Testis (tissue), 3 donors: ENCODE results near the gene ZNF81. TPM values are rescaled to one million over a fixed set of nuclear protein-coding genes. Genes with fewer than 3 reads are reported as not detected.
"Not testable (repeated sequence)": the region's sequence is repeated elsewhere in the genome, so short reads cannot be mapped to it uniquely, and the experiment has no call there.

Source experiments
- DNase-seq: peaks from one replicate; pipeline ENCODE4 v3.0.0-alpha.2; 2019
- H3K27ac ChIP-seq, 2 donors: fragments of 200-600 bp; sonication (generic); one replicate each; pipeline ENCODE4 v1.5.1; 2019
- H3K27me3 ChIP-seq: fragments of 200-600 bp; sonication (generic); one replicate; pipeline ENCODE4 v1.5.1; 2019
- H3K36me3 ChIP-seq: fragments of 200-600 bp; sonication (generic); one replicate; pipeline ENCODE4 v1.5.1; 2017; ENCODE audit warnings: low read depth; ENCODE audit errors: missing control alignments
- H3K4me1 ChIP-seq: fragments of 200-600 bp; sonication (generic); one replicate; pipeline ENCODE4 v1.5.1; 2019
- H3K4me3 ChIP-seq, 2 donors: fragments of 200-600 bp; sonication (generic); one replicate each; pipeline ENCODE4 v1.5.1; 2017 to 2019
- H3K9me3 ChIP-seq: fragments of 200-600 bp; sonication (generic); one replicate; pipeline ENCODE4 v1.5.1; 2017
- CTCF ChIP-seq, 3 experiments: fragments of 450-650 bp in 2 of 3; fragments of 200-600 bp in 1 of 3; sonication (generic) in 1 of 3; IDR thresholded peaks; one replicate each; pipeline ENCODE4 v1.5.1; 2016 to 2019; ENCODE audit warnings: antibody characterized with exemption in 3 of 3, mild to moderate bottlenecking in 2 of 3, moderate library complexity in 1 of 3
- POLR2A ChIP-seq: fragments of 450-650 bp; IDR thresholded peaks from one replicate; pipeline ENCODE4 v1.6.1; 2017; ENCODE audit warnings: antibody characterized with exemption, mild to moderate bottlenecking, moderate library complexity
- WGBS, 2 donors: methylation state at CpG; one replicate each; pipeline ENCODE4 v1.1.5; 2018; 5-methylcytosine and 5-hydroxymethylcytosine counted together
- intact Hi-C: fragments of 100-400 bp; cut with DNase I; formaldehyde crosslinking; loops from one replicate; pipeline ENCODE4 v1.15.1; 2023; ENCODE audit warnings: low total_unique reads
- polyA plus RNA-seq: library from polyadenylated mRNA; stranded (reverse); fragments of 350-450 nt; fragmentation: Illumina TruSeq; extraction: RNeasy Lipid Tissue Mini Kit (QIAGEN cat#74804); gene quantifications from one replicate; pipeline ENCODE4 v1.2.3, GENCODE V29; 2014; ENCODE audit warnings: low read depth, low replicate concordance; ENCODE audit not compliant: insufficient read depth
- total RNA-seq, 2 donors: library from RNA; depleted of rRNA; stranded (reverse); fragments of >200 nt; gene quantifications; one replicate each; pipeline ENCODE4 v1.2.3, GENCODE V29; 2016

Gene ZNF81
- total and polyA plus RNA-seq, 3 donors from 2014 or later = 2.8 to 6.2 (median 4.7) TPM

- intact Hi-C loops = no loop called here
- WGBS, 2 donors = 86 to 96% methylated on average over 2 of the region's 2 CpGs
- no peak for DNase-seq
These were observed 65.5 kb downstream of the ZNF81 start for GRCh38 chrX:47902161-47902560.

GRCh38 chrX:47915886-47916493, 79.3 kb downstream of the ZNF81 start:
- 91 to 92% methylated on average over 2 of the region's 2 CpGs for WGBS, 2 donors
- H3K4me1 ChIP-seq = no peaks in the 10 kb centered on the region
- no peaks in the 10 kb centered on the region for H3K27me3 ChIP-seq
- H3K9me3 ChIP-seq = no peaks in the 10 kb centered on the region
- DNase-seq = no peak
- intact Hi-C loops = no loop called here
- H3K27ac ChIP-seq = no peak overlapping the region
- H3K36me3 ChIP-seq = no peaks in the 10 kb centered on the region
- no peak overlapping the region for H3K4me3 ChIP-seq
- TF ChIP-seq CTCF (IDR thresholded peaks at IDR 0.05) (no peak), POLR2A (no peak)

More at GRCh38 chrX:47902161-47902560, 65.5 kb downstream of the ZNF81 start:
- Histone ChIP-seq H3K27ac (no peak overlapping the region), H3K27me3 (no peaks in the 10 kb centered on the region), H3K4me3 (no peak overlapping the region), H3K9me3 (no peaks in the 10 kb centered on the region), H3K4me1 (no peaks in the 10 kb centered on the region), H3K36me3 (no peaks in the 10 kb centered on the region)
- no peak for TF ChIP-seq CTCF (IDR thresholded peaks at IDR 0.05)
- TF ChIP-seq POLR2A = no peak

- no peak for TF ChIP-seq CTCF (IDR thresholded peaks at IDR 0.05)
- TF ChIP-seq POLR2A = no peak
- no peaks in the 10 kb centered on the region for H3K27me3 ChIP-seq
- H3K4me3 ChIP-seq = no peak overlapping the region
- no peaks in the 10 kb centered on the region for H3K9me3 ChIP-seq
- no peak overlapping the region for H3K27ac ChIP-seq
- intact Hi-C loops = no loop called here
- 100% methylated on average over 1 of the region's 1 CpG for WGBS, 2 donors
- H3K36me3 ChIP-seq = no peaks in the 10 kb centered on the region
- no peak for DNase-seq
- H3K4me1 ChIP-seq = no peaks in the 10 kb centered on the region
These were observed 81.6 kb downstream of the ZNF81 start for GRCh38 chrX:47918274-47918673.

GRCh38 chrX:47927212-47927611, 90.5 kb downstream of the ZNF81 start:
- DNase-seq = no peak
- Histone ChIP-seq H3K27ac (no peak overlapping the region), H3K27me3 (no peaks in the 10 kb centered on the region), H3K4me3 (no peak overlapping the region), H3K9me3 (no peaks in the 10 kb centered on the region), H3K36me3 (no peaks in the 10 kb centered on the region), H3K4me1 (no peaks in the 10 kb centered on the region)
- intact Hi-C loops = no loop called here
- WGBS, 2 donors = 49 to 92% methylated on average over 2 of the region's 2 CpGs
- TF ChIP-seq POLR2A (no peak), CTCF (IDR thresholded peaks at IDR 0.05) (no peak)

DNA sequence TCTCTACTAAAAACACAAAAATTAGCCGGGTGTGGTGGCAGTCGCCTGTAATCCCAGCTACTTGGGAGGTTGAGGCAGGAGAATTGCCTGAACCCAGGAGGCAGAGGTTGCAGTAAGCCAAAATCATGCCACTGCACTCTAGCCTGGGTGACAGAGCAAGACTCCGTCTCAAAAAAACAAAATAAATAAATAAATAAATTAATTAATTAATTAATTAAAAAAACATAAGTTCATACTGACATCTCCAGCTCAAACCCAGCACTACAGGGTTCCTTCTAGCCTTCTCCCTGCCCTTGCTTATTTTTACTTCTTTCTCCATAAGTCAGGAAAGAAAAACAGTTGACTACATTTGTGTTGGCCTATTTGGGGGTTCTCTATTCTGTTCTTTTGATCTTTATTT, 95.3 kb downstream of the ZNF81 start:
- 71 to 95% methylated on average over 2 to 3 of the region's 3 CpGs for WGBS, 2 donors
- H3K27ac ChIP-seq, H3K9me3 ChIP-seq, H3K27me3 ChIP-seq, H3K4me3 ChIP-seq, H3K4me1 ChIP-seq, DNase-seq, H3K36me3 ChIP-seq, intact Hi-C loops: not testable (repeated sequence)
